SK-N-SH treated with all-trans-retinoic acid at 6 μM for 48 hours (cell line): ENCODE measurements around the gene MYO5B.

ENCODE experiments used
- ATAC-seq: fragments of 200-7000 bp; cut with Tn5 transposase; 3 replicates; pipeline ENCODE4 v1.9.1; 2020; ENCODE audit warnings: mild to moderate bottlenecking, moderate library complexity
- BACH2 ChIP-seq: fragments of 250-450 bp; sonication (Bioruptor Pico); IDR thresholded peaks from 2 replicates; pipeline ENCODE4 v1.9.0; 2021; ENCODE audit warnings: mild to moderate bottlenecking, borderline replicate concordance
- CREB5 ChIP-seq: fragments of 250-450 bp; sonication (Bioruptor Pico); IDR thresholded peaks from 2 replicates; pipeline ENCODE4 v1.5.1; 2020; ENCODE audit warnings: low read depth, mild to moderate bottlenecking, moderate library complexity
- ESRRG ChIP-seq: fragments of 250-450 bp; sonication (Bioruptor Pico); IDR thresholded peaks from 2 replicates; pipeline ENCODE4 v1.6.1; 2021; ENCODE audit warnings: mild to moderate bottlenecking
- GLIS3 ChIP-seq: fragments of 250-450 bp; sonication (Bioruptor Pico); IDR thresholded peaks from 2 replicates; pipeline ENCODE4 v1.5.0; 2020; ENCODE audit warnings: mild to moderate bottlenecking, moderate library complexity
- ISL1 ChIP-seq: fragments of 250-450 bp; sonication (Bioruptor Pico); IDR thresholded peaks from 2 replicates; pipeline ENCODE4 v2.1.2; 2022; ENCODE audit warnings: mild to moderate bottlenecking, moderate library complexity
- OSR1 ChIP-seq: fragments of 250-450 bp; sonication (Bioruptor Pico); IDR thresholded peaks from 2 replicates; pipeline ENCODE4 v1.8.0; 2022; ENCODE audit warnings: moderate library complexity, mild to moderate bottlenecking, inconsistent platforms
- PATZ1 ChIP-seq: fragments of 250-450 bp; sonication (Bioruptor Pico); IDR thresholded peaks from 2 replicates; pipeline ENCODE4 v1.8.0; 2020; ENCODE audit warnings: mild to moderate bottlenecking, moderate library complexity, borderline replicate concordance
- POU6F1 ChIP-seq: fragments of 250-450 bp; sonication (Bioruptor Pico); IDR thresholded peaks from 2 replicates; pipeline ENCODE4 v1.8.0; 2021; ENCODE audit warnings: low read depth, mild to moderate bottlenecking, moderate library complexity, borderline replicate concordance
- PPARA ChIP-seq: fragments of 250-450 bp; sonication (Bioruptor Pico); IDR thresholded peaks from 2 replicates; pipeline ENCODE4 v1.5.0; 2020; ENCODE audit warnings: mild to moderate bottlenecking, borderline replicate concordance
- RARB ChIP-seq: fragments of 250-450 bp; sonication (Bioruptor Pico); IDR thresholded peaks from 2 replicates; pipeline ENCODE4 v1.8.0; 2021; ENCODE audit warnings: mild to moderate bottlenecking, moderate library complexity
- SNAI2 ChIP-seq: fragments of 250-450 bp; sonication (Bioruptor Pico); IDR thresholded peaks from 2 replicates; pipeline ENCODE4 v1.5.0; 2020; ENCODE audit warnings: mild to moderate bottlenecking, moderate library complexity
- TCF4 ChIP-seq: fragments of 250-450 bp; sonication (Bioruptor Pico); IDR thresholded peaks from 2 replicates; pipeline ENCODE4 v1.8.0; 2021; ENCODE audit warnings: mild to moderate bottlenecking, moderate library complexity, borderline replicate concordance
- TOX ChIP-seq: fragments of 250-450 bp; sonication (Bioruptor Pico); IDR thresholded peaks from 2 replicates; pipeline ENCODE4 v1.8.0; 2021; ENCODE audit warnings: mild to moderate bottlenecking, moderate library complexity, borderline replicate concordance
- TSHZ2 ChIP-seq: fragments of 250-450 bp; sonication (Bioruptor Pico); IDR thresholded peaks from 2 replicates; pipeline ENCODE4 v1.5.0; 2020; ENCODE audit warnings: mild to moderate bottlenecking, moderate library complexity
- ZC3H10 ChIP-seq: fragments of 250-450 bp; sonication (Bioruptor Pico); IDR thresholded peaks from 2 replicates; pipeline ENCODE4 v1.5.1; 2021; ENCODE audit warnings: mild to moderate bottlenecking, moderate library complexity
- ZFP3 ChIP-seq: fragments of 250-450 bp; sonication (Bioruptor Pico); IDR thresholded peaks from 2 replicates; pipeline ENCODE4 v1.5.0; 2020; ENCODE audit warnings: mild to moderate bottlenecking, moderate library complexity
- ZFP30 ChIP-seq: fragments of 450-650 bp; formaldehyde crosslinking; IDR thresholded peaks from 2 replicates; pipeline ENCODE4 v1.5.0; 2022; ENCODE audit warnings: mild to moderate bottlenecking, moderate library complexity
- ZNF565 ChIP-seq: fragments of 450-650 bp; formaldehyde crosslinking; conservative IDR thresholded peaks from 2 replicates; pipeline ENCODE4 v1.5.0; 2020; ENCODE audit warnings: low read depth, mild to moderate bottlenecking, moderate library complexity
- ZNF70 ChIP-seq: fragments of 450-650 bp; formaldehyde crosslinking; IDR thresholded peaks from 2 replicates; pipeline ENCODE4 v1.5.0; 2020; ENCODE audit warnings: mild to moderate bottlenecking, moderate library complexity
- ZNF8 ChIP-seq: fragments of 450-650 bp; formaldehyde crosslinking; IDR thresholded peaks from 2 replicates; pipeline ENCODE4 v1.5.0; 2020; ENCODE audit warnings: mild to moderate bottlenecking, moderate library complexity

MYO5B gene

GRCh38 chr18:50183556-50183955, 11.4 kb downstream of the MYO5B start:
- no peak for ATAC-seq
- TF ChIP-seq POU6F1 (CRISPR knock-in tag) (no peak), SNAI2 (no peak), ZNF565 (no peak), RARB (CRISPR knock-in tag) (no peak), ZFP30 (CRISPR knock-in tag) (no peak), PPARA (no peak), ZFP3 (CRISPR knock-in tag) (no peak), OSR1 (CRISPR knock-in tag) (no peak), ZNF70 (CRISPR knock-in tag) (no peak), ZC3H10 (CRISPR knock-in tag) (no peak), TCF4 (CRISPR knock-in tag) (no peak)

- no peak for ATAC-seq
- no peak for TF ChIP-seq PATZ1 (CRISPR knock-in tag)
- TF ChIP-seq SNAI2, result no peak
- no peak for TF ChIP-seq ZFP3 (CRISPR knock-in tag)
- TF ChIP-seq ZNF70 (CRISPR knock-in tag), result no peak
- TF ChIP-seq BACH2 (CRISPR knock-in tag), result no peak
- no peak for TF ChIP-seq ESRRG
- TF ChIP-seq ZNF8 (CRISPR knock-in tag), result no peak
- TF ChIP-seq ZC3H10 (CRISPR knock-in tag), result no peak
- no peak for TF ChIP-seq POU6F1 (CRISPR knock-in tag)
- TF ChIP-seq PPARA, result no peak
- no peak for TF ChIP-seq TOX (CRISPR knock-in tag)
- TF ChIP-seq OSR1 (CRISPR knock-in tag), result no peak
- no peak for TF ChIP-seq ZNF565
- TF ChIP-seq CREB5 (CRISPR knock-in tag), result no peak
Measured at GRCh38 chr18:50182511-50182910, 12.4 kb downstream of the MYO5B start.

- no peak for ATAC-seq
- TF ChIP-seq TOX (CRISPR knock-in tag) (no peak), OSR1 (CRISPR knock-in tag) (no peak), ZNF8 (CRISPR knock-in tag) (no peak), ZC3H10 (CRISPR knock-in tag) (no peak), POU6F1 (CRISPR knock-in tag) (no peak), ISL1 (no peak), ZFP3 (CRISPR knock-in tag) (no peak), GLIS3 (CRISPR knock-in tag) (no peak), TCF4 (CRISPR knock-in tag) (no peak), PPARA (no peak), ZNF70 (CRISPR knock-in tag) (no peak), CREB5 (CRISPR knock-in tag) (no peak), TSHZ2 (CRISPR knock-in tag) (no peak), SNAI2 (no peak), PATZ1 (CRISPR knock-in tag) (no peak)
Measured at GRCh38 chr18:50181590-50181989, 13.4 kb downstream of the MYO5B start.
